KMS-11 (cell line): ENCODE data around the gene RGS3.

Experiments
- H2AFZ ChIP-seq: fragments of 200-600 bp; sonication (generic); 2 replicates; pipeline ENCODE4 v1.6.1; 2016; ENCODE audit warnings: antibody characterized with exemption, mixed run types, low read depth
- H3K27ac ChIP-seq: fragments of 200-600 bp; sonication (generic); 2 replicates; pipeline ENCODE4 v1.6.1; 2016; ENCODE audit warnings: mild to moderate bottlenecking, mixed run types
- H3K27me3 ChIP-seq: fragments of 200-600 bp; sonication (generic); 2 replicates; pipeline ENCODE4 v1.6.1; 2017; ENCODE audit warnings: mild to moderate bottlenecking, low read depth, mixed run types, moderate library complexity; ENCODE audit not compliant: insufficient read depth
- H3K36me3 ChIP-seq: fragments of 200-600 bp; sonication (generic); 2 replicates; pipeline ENCODE4 v1.6.1; 2017; ENCODE audit warnings: mild to moderate bottlenecking, mixed run types; ENCODE audit not compliant: insufficient read depth
- H3K4me1 ChIP-seq: fragments of 200-600 bp; sonication (generic); 2 replicates; pipeline ENCODE4 v1.6.1; 2016; ENCODE audit warnings: mild to moderate bottlenecking, low read depth, mixed run types; ENCODE audit not compliant: poor library complexity, severe bottlenecking
- H3K4me2 ChIP-seq: fragments of 200-600 bp; sonication (generic); 2 replicates; pipeline ENCODE4 v1.7.0; 2016; ENCODE audit warnings: mild to moderate bottlenecking, mixed run types
- H3K4me3 ChIP-seq: fragments of 200-600 bp; sonication (generic); IDR thresholded peaks from 2 replicates; pipeline ENCODE4 v1.6.1; 2017; ENCODE audit warnings: low read depth, low read length, mixed read lengths; ENCODE audit not compliant: insufficient read depth
- H3K79me2 ChIP-seq: fragments of 200-600 bp; sonication (generic); 2 replicates; pipeline ENCODE4 v1.6.1; 2016; ENCODE audit warnings: low read depth, mixed run types; ENCODE audit not compliant: insufficient read depth
- H3K9ac ChIP-seq: fragments of 200-600 bp; sonication (generic); 2 replicates; pipeline ENCODE4 v1.6.1; 2016; ENCODE audit warnings: mild to moderate bottlenecking, mixed run types
- H4K20me1 ChIP-seq: fragments of 200-600 bp; sonication (generic); 2 replicates; pipeline ENCODE4 v1.6.1; 2016; ENCODE audit warnings: mild to moderate bottlenecking, mixed run types; ENCODE audit not compliant: insufficient read depth
- CTCF ChIP-seq: fragments of 200-600 bp; sonication (generic); conservative IDR thresholded peaks from 2 replicates; pipeline ENCODE4 v1.6.1; 2017; ENCODE audit warnings: low read depth, mild to moderate bottlenecking, antibody characterized with exemption, low read length, moderate library complexity, mixed read lengths

Gene RGS3

GRCh38 chr9:113564498-113565237, 101.1 kb downstream of the RGS3 start:
- H3K27ac ChIP-seq = no peak overlapping the region
- no peak for TF ChIP-seq CTCF
- no peaks in the 10 kb centered on the region for H3K36me3 ChIP-seq
- no peak overlapping the region for H3K4me3 ChIP-seq
- no peaks in the 10 kb centered on the region for H3K4me1 ChIP-seq
- no peaks in the 10 kb centered on the region for H4K20me1 ChIP-seq
- H3K79me2 ChIP-seq = no peaks in the 10 kb centered on the region
- no peak overlapping the region for H2AFZ ChIP-seq
- H3K27me3 ChIP-seq = no peaks in the 10 kb centered on the region
- H3K4me2 ChIP-seq = no peak overlapping the region
- H3K9ac ChIP-seq = no peak overlapping the region

- no peak for TF ChIP-seq CTCF
- Histone ChIP-seq H3K79me2 (no peaks in the 10 kb centered on the region), H2AFZ (no peak overlapping the region), H3K27ac (no peak overlapping the region), H3K4me1 (no peaks in the 10 kb centered on the region), H4K20me1 (no peaks in the 10 kb centered on the region), H3K27me3 (no peaks in the 10 kb centered on the region), H3K4me2 (no peak overlapping the region), H3K36me3 (no peaks in the 10 kb centered on the region), H3K4me3 (no peak overlapping the region), H3K9ac (no peak overlapping the region)
Measured at GRCh38 chr9:113566016-113566711, 102.6 kb downstream of the RGS3 start.

GRCh38 chr9:113566712-113567071, 103.2 kb downstream of the RGS3 start:
- no peak overlapping the region for H3K9ac ChIP-seq
- no peaks in the 10 kb centered on the region for H3K79me2 ChIP-seq
- H3K27me3 ChIP-seq = no peaks in the 10 kb centered on the region
- TF ChIP-seq CTCF = no peak
- no peak overlapping the region for H3K4me2 ChIP-seq
- no peaks in the 10 kb centered on the region for H3K4me1 ChIP-seq
- H3K27ac ChIP-seq = no peak overlapping the region
- H3K4me3 ChIP-seq = no peak overlapping the region
- H3K36me3 ChIP-seq = no peaks in the 10 kb centered on the region
- H2AFZ ChIP-seq = no peak overlapping the region
- no peaks in the 10 kb centered on the region for H4K20me1 ChIP-seq

- Histone ChIP-seq H3K27me3 (no peaks in the 10 kb centered on the region), H4K20me1 (no peaks in the 10 kb centered on the region), H3K36me3 (no peaks in the 10 kb centered on the region), H3K4me3 (no peak overlapping the region), H3K4me2 (no peak overlapping the region), H3K9ac (no peak overlapping the region), H3K27ac (no peak overlapping the region), H3K79me2 (no peaks in the 10 kb centered on the region), H3K4me1 (no peaks in the 10 kb centered on the region), H2AFZ (no peak overlapping the region)
- no peak for TF ChIP-seq CTCF
Measured at GRCh38 chr9:113567361-113568080, 104.0 kb downstream of the RGS3 start.
